ENCODE measurements around the gene SLC31A2. TPM values are rescaled to one million over a fixed set of nuclear protein-coding genes. Genes with fewer than 3 reads are reported as not detected.

Gene SLC31A2
- total RNA-seq, 1 donor from 2014 or later = 7.2 TPM

DNA sequence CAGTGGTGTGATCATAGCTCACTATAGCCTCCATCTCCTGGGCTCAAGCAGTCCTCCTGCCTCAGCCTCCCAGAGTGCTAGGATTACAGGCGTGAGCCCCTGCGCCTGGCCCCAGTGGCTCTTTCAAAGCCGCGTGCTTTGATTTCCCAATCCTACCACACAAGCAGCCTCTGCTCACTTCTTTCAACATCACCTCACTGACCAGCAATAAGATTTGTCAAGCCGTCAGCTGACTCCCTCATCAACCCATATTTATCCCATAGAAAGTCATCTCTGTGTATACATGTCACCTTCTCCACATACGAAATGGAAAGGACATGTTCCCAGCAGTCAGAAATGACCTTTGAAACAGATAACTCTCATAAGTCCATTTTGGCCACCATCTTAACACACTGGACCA is 26.0 kb downstream of the SLC31A2 start:
- Histone ChIP-seq H3K4me1 (no peaks in the 10 kb centered on the region), H3K9me3 (no peaks in the 10 kb centered on the region), H3K4me3 (no peak overlapping the region), H3K36me3 (peaks cover 61 to 88% of the 10 kb centered on the region in 2 donors), H3K27ac (no peak overlapping the region), H3K27me3 (no peaks in the 10 kb centered on the region)
- intact Hi-C loops (cut with DNase I) = no loop called here
- no peak for DNase-seq (ENCODE audit: low spot score in 2 of 2)
- TF ChIP-seq, protein P1, sequence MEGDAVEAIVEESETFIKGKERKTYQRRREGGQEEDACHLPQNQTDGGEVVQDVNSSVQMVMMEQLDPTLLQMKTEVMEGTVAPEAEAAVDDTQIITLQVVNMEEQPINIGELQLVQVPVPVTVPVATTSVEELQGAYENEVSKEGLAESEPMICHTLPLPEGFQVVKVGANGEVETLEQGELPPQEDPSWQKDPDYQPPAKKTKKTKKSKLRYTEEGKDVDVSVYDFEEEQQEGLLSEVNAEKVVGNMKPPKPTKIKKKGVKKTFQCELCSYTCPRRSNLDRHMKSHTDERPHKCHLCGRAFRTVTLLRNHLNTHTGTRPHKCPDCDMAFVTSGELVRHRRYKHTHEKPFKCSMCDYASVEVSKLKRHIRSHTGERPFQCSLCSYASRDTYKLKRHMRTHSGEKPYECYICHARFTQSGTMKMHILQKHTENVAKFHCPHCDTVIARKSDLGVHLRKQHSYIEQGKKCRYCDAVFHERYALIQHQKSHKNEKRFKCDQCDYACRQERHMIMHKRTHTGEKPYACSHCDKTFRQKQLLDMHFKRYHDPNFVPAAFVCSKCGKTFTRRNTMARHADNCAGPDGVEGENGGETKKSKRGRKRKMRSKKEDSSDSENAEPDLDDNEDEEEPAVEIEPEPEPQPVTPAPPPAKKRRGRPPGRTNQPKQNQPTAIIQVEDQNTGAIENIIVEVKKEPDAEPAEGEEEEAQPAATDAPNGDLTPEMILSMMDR (IDR thresholded peaks at IDR 0.05) = no peak

GRCh38 chr9:113177251-113177650 is 26.4 kb downstream of the SLC31A2 start:
- Histone ChIP-seq H3K36me3 (peaks cover 66 to 88% of the 10 kb centered on the region in 2 donors), H3K27ac (no peak overlapping the region), H3K4me1 (no peaks in the 10 kb centered on the region), H3K9me3 (no peaks in the 10 kb centered on the region), H3K4me3 (no peak overlapping the region), H3K27me3 (no peaks in the 10 kb centered on the region)
- TF ChIP-seq, protein P1 (IDR thresholded peaks at IDR 0.05) = no peak
- DNase-seq (ENCODE audit: low spot score in 2 of 2) = no peak
- intact Hi-C loops (cut with DNase I) = no loop called here

DNA sequence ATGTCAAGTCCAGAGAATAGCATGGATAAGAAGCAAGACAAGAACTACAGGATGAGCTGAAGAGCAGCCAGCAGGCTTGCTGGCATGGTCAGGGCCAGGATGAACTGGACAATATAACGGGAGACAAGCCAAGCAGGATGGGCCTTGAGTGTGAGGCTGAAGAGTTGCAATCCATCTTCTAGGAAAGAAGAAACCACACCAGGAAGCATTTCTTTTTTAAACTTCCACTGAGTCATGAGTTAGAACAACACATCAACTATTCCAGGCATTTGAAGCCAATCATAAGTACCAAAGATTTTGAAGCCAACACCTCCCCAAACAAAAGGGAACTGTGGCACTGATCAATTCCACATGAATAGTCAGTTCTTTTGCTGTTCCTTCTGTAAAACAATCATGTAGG is 27.3 kb downstream of the SLC31A2 start:
- TF ChIP-seq, protein P1 (IDR thresholded peaks at IDR 0.05) = no peak
- Histone ChIP-seq H3K27me3 (no peaks in the 10 kb centered on the region), H3K9me3 (no peaks in the 10 kb centered on the region), H3K36me3 (peaks cover 66 to 88% of the 10 kb centered on the region in 2 donors), H3K4me3 (no peak overlapping the region), H3K27ac (no peak overlapping the region), H3K4me1 (no peaks in the 10 kb centered on the region)
- intact Hi-C loops (cut with DNase I) = no loop called here
- no peak for DNase-seq (ENCODE audit: low spot score in 2 of 2)

DNA sequence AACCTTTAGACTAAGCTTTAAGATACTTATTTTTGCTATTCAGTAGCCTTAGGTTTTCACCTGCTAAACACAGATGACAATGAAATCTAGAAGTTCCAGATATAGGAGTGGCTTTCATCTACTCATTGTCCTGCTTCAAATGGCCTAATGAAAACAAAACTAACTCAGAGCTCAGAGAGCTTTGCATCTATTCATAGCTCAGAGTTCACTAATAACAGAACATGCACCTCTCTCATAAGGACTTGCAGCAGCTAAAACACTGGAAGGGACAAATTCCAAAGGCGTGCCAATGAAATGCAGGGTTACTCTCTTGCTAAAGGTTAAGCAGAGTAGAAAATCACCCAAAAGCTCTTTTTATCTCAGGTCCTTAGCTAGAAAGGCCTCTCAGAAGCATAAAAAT is 29.0 kb downstream of the SLC31A2 start:
- H3K4me1 ChIP-seq = no peaks in the 10 kb centered on the region
- peaks cover 69 to 91% of the 10 kb centered on the region in 2 donors for H3K36me3 ChIP-seq
- no peaks in the 10 kb centered on the region for H3K9me3 ChIP-seq
- TF ChIP-seq, protein P1 (IDR thresholded peaks at IDR 0.05) = no peak
- H3K4me3 ChIP-seq = no peak overlapping the region
- H3K27me3 ChIP-seq = no peaks in the 10 kb centered on the region
- H3K27ac ChIP-seq = no peak overlapping the region
- no peak for DNase-seq (ENCODE audit: low spot score in 2 of 2)
- intact Hi-C loops (cut with DNase I) = no loop called here

DNA sequence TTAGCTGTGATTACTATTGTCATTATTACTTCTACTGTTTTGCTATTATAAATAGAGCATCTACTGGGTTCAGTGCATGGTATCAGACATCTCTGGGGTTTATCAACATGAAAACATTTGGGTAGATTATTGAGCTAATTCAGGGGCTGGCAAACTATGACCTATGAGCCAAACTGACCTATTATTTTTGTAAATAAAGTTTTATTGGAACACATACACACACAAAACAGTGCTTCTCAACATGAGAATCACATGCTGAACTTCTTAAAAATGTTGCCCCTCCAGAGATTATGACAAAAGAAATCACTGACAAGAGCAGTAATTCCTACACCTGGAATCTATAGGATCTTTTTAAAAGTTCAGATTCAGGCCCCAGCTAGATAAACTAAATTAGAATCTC is 30.4 kb downstream of the SLC31A2 start:
- intact Hi-C loops (cut with DNase I) = no loop called here
- H3K9me3 ChIP-seq = no peaks in the 10 kb centered on the region
- TF ChIP-seq, protein P1 (IDR thresholded peaks at IDR 0.05) = no peak
- peaks cover 76 to 98% of the 10 kb centered on the region in 2 donors for H3K36me3 ChIP-seq
- DNase-seq (ENCODE audit: low spot score in 2 of 2) = no peak
- H3K4me3 ChIP-seq = no peak overlapping the region
- no peaks in the 10 kb centered on the region for H3K27me3 ChIP-seq
- H3K4me1 ChIP-seq = no peaks in the 10 kb centered on the region
- no peak overlapping the region for H3K27ac ChIP-seq

DNA sequence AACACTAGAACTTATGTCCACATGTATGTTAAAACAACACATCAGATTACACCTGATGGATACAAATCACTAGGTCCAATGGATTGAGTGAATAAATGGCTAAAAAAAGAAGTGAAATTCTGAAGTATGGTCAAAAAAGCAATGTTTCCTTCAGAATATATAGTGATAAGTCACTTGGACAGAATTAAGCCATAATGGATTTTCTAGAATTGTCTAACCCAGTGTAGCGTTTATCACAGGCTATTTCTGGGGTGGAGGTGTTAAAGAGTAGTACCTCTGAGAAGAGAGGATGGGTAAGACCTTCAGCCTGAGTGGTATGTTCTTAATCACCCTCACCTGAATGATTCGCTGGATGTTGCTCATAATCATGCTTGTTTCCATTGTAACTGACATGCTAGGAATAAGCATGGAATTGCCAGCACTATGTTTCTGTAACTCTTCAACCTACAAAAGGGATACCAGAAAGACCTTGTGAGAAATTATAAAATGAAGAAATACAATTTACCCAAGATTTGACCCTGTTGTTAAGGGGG is 33.2 kb downstream of the SLC31A2 start:
- TF ChIP-seq, protein P1 (IDR thresholded peaks at IDR 0.05) = no peak
- H3K4me1 ChIP-seq = no peaks in the 10 kb centered on the region
- no peak overlapping the region for H3K27ac ChIP-seq
- no peak for DNase-seq (ENCODE audit: low spot score in 2 of 2)
- no peaks in the 10 kb centered on the region for H3K27me3 ChIP-seq
- H3K4me3 ChIP-seq = no peak overlapping the region
- H3K36me3 ChIP-seq = peaks cover 65 to 96% of the 10 kb centered on the region in 2 donors
- no peaks in the 10 kb centered on the region for H3K9me3 ChIP-seq
- intact Hi-C loops (cut with DNase I) = no loop called here

Measured in ascending aorta (tissue), 2 donors.